Prostate gland (tissue), 2 donors: ENCODE results near the gene TPO. TPM values are rescaled to one million over a fixed set of nuclear protein-coding genes. Genes with fewer than 3 reads are reported as not detected.

Experiments used
- DNase-seq: peaks from one replicate; pipeline ENCODE4 v3.0.0-alpha.2; 2019; ENCODE audit warnings: low spot score
- H3K27ac ChIP-seq, 2 donors: fragments of 200-600 bp; sonication (generic); 2 replicates each; pipeline ENCODE4 v1.5.1; 2017 to 2019
- H3K27me3 ChIP-seq: fragments of 200-600 bp; sonication (generic); replicated peaks from 2 replicates; pipeline ENCODE4 v1.5.1; 2019; ENCODE audit not compliant: insufficient read depth
- H3K36me3 ChIP-seq, 2 donors: fragments of 200-600 bp; sonication (generic); 1 replicate in 1 of 2; 2 replicates in 1 of 2; pipeline versions ENCODE4 v1.5.1 to v1.8.1; 2017 to 2019
- H3K4me1 ChIP-seq: fragments of 200-600 bp; sonication (generic); replicated peaks from 2 replicates; pipeline ENCODE4 v1.5.1; 2019
- H3K4me3 ChIP-seq, 2 donors: fragments of 200-600 bp; sonication (generic); 2 replicates each; pipeline ENCODE4 v1.5.1; 2017 to 2019
- H3K9me3 ChIP-seq: fragments of 200-600 bp; sonication (generic); 2 replicates; pipeline ENCODE4 v1.5.1; 2017
- POLR2A ChIP-seq: fragments of 450-650 bp; IDR thresholded peaks from one replicate; pipeline ENCODE4 v1.6.1; 2016; ENCODE audit warnings: antibody characterized with exemption, mild to moderate bottlenecking
- POLR2AphosphoS5 ChIP-seq: sonication (generic); formaldehyde crosslinking; IDR thresholded peaks from one replicate; pipeline ENCODE4 v1.6.1; 2017; ENCODE audit warnings: antibody characterized with exemption
- WGBS: methylation state at CpG from one replicate; pipeline ENCODE4 v1.1.5; 2018; 5-methylcytosine and 5-hydroxymethylcytosine counted together
- intact Hi-C: fragments of 100-400 bp; cut with DNase I; formaldehyde crosslinking; loops from one replicate; pipeline ENCODE4 v1.14.2; 2022
- total RNA-seq, 2 donors: library from RNA; depleted of rRNA; stranded (reverse); fragments of >200 nt; gene quantifications; one replicate each; pipeline ENCODE4 v1.1.0, GENCODE V29; 2016
- TF ChIP-seq, protein P1 (sequence below), 4 experiments: fragments of 200-600 bp in 2 of 4; fragments of 450-650 bp in 2 of 4; sonication (generic) in 2 of 4; IDR thresholded peaks; 1 replicate in 3 of 4; 2 replicates in 1 of 4; pipeline ENCODE4 v1.5.1; 2016 to 2019; ENCODE audit warnings: antibody characterized with exemption in 4 of 4, mild to moderate bottlenecking in 2 of 4, moderate library complexity in 2 of 4

The TPO gene
- total RNA-seq, 2 donors from 2014 or later, result 0.82 to 1.4 TPM

DNA sequence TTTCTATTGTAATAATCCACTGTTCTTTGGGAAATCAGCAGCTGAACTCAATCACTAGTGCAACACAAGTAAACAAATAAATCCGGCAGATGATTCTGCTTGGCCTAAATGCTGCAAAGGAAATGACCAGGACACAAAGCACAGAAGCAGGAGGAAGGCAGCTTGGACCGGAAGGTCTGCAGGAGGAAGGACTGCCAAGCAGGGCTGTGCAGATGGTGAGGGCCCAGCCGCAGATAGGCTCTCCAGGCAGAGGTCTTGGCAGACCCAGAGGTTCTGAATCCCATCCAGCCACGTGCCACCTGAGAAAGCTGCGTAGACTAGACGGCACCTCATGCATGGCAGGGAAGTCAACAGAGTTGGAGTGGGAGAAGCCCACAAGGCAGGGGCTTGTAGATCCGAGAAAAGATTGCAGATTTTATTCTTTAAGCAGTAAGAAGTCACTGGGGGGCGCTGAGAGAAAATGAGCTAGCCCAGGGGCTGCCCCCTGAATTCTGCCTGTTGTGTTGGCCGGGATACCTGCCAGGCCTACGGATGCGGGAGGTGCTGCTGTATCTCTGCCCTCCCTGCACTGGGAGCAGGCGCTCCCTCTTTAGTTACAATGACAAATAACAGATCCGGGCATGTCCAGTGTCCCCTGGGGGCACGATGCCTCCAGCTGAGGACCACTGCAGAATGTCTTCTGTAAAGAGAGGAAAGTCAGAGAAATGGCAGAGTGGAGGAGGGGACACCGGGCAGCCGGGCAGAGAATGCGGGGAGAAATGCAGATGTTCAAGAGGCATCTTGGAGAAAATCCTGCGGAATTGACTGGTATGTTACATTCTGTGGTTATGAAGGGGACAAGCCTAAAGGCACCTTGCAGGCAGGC lies 177.6 kb downstream of the TPO start:
- H3K27ac ChIP-seq, result no peak overlapping the region
- no peaks in the 10 kb centered on the region for H3K27me3 ChIP-seq
- H3K4me3 ChIP-seq, result no peak overlapping the region
- WGBS, result 50% methylated on average over 18 of the region's 18 CpGs
- peaks cover 2% of the 10 kb centered on the region for H3K4me1 ChIP-seq
- intact Hi-C loops, result loop anchor here (5.0 kb wide), 1 partner anchor 226 kb away; no protein-coding TSS in a partner anchor
- H3K9me3 ChIP-seq, result no peaks in the 10 kb centered on the region
- no peaks in the 10 kb centered on the region for H3K36me3 ChIP-seq
- DNase-seq, result no peak
- peak; percentile 8 for TF ChIP-seq POLR2AphosphoS5
- TF ChIP-seq POLR2A, result no peak
- TF ChIP-seq, protein P1, sequence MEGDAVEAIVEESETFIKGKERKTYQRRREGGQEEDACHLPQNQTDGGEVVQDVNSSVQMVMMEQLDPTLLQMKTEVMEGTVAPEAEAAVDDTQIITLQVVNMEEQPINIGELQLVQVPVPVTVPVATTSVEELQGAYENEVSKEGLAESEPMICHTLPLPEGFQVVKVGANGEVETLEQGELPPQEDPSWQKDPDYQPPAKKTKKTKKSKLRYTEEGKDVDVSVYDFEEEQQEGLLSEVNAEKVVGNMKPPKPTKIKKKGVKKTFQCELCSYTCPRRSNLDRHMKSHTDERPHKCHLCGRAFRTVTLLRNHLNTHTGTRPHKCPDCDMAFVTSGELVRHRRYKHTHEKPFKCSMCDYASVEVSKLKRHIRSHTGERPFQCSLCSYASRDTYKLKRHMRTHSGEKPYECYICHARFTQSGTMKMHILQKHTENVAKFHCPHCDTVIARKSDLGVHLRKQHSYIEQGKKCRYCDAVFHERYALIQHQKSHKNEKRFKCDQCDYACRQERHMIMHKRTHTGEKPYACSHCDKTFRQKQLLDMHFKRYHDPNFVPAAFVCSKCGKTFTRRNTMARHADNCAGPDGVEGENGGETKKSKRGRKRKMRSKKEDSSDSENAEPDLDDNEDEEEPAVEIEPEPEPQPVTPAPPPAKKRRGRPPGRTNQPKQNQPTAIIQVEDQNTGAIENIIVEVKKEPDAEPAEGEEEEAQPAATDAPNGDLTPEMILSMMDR (IDR thresholded peaks at IDR 0.05), result no peak

DNA sequence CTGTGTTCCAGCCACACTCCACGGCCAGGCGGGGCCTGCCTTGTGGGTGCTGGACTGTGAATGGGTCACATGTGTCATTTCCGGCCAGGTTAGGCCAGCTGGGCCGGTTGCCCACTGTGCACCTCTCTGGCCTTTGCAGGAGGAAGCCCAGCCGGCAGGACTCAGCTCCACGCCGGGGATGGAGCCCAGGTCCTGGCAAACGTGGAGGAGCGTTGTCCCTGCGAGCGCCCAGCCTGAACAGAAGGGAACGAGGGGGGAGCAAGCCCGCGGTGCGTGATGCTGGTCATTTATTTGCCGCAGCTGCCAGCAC lies 178.2 kb downstream of the TPO start:
- Histone ChIP-seq H3K27me3 (no peaks in the 10 kb centered on the region), H3K27ac (no peak overlapping the region), H3K4me1 (peaks cover 2% of the 10 kb centered on the region), H3K4me3 (no peak overlapping the region), H3K36me3 (no peaks in the 10 kb centered on the region), H3K9me3 (no peaks in the 10 kb centered on the region)
- TF ChIP-seq POLR2AphosphoS5 (no peak), POLR2A (no peak)
- TF ChIP-seq, protein P1 (IDR thresholded peaks at IDR 0.05), result no peak
- 66% methylated on average over 14 of the region's 16 CpGs for WGBS
- no peak for DNase-seq
- intact Hi-C loops, result loop anchor here (5.0 kb wide), 1 partner anchor 226 kb away; no protein-coding TSS in a partner anchor
